Right lobe of liver (tissue), 4 donors: ENCODE data around the gene IFITM10.

ENCODE experiments used
- CTCF ChIP-seq, 4 donors: fragments of 200-600 bp in 3 of 4; fragments of 450-650 bp in 1 of 4; IDR thresholded peaks; one replicate each; pipeline versions ENCODE4 v1.5.1 to v1.8.0; 2016 to 2022; ENCODE audit warnings: antibody characterized with exemption in 4 of 4, mild to moderate bottlenecking in 2 of 4
- POLR2A ChIP-seq: fragments of 450-650 bp; IDR thresholded peaks from one replicate; pipeline ENCODE4 v1.6.1; 2017; ENCODE audit warnings: antibody characterized with exemption, mild to moderate bottlenecking
- donor health status: DM: no; HTN: no; CAD: no.
- donor health status: DM: no; HTN: no; CAD: no.
- donor health status: DM: no; HTN: yes; CAD: no.

- TF ChIP-seq CTCF (IDR thresholded peaks at IDR 0.05) (no peak), POLR2A (no peak)
Measured at GRCh38 chr11:1708716-1709115, 41.7 kb downstream of the IFITM10 start.
